ENCODE data around the gene SLC30A2. TPM values are rescaled to one million over a fixed set of nuclear protein-coding genes. Genes with fewer than 3 reads are reported as not detected.

Gene SLC30A2
- polyA plus RNA-seq, 1 donor (not counting 4 experiments of a cell fraction or from before 2014, with no cell fraction given), result not detected

DNA sequence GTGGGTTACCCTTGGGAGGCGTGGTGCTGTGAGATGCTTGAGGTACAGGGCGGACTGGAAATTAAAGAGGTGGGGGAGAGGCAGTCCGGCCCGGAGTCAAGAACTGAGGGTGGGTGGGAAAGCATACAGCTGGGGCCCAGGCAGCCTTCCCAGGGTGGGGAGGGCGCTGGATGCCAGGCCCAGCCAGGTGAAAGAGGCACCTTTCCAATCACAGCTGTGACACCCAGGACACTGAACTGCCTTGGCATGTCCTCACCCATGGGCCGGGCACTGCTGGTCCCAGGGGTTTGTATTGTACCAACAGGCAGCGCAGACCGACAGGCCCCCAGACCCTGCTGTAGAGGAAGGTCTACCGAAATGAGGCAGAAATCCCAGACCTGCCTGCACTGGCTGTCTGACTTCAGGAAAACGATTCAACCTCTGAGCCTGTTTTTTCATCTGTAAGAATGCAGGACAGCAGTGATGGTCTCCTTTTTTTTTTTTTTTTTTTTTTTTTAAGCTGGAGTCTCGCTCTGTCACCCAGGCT, 9.1 kb downstream of the SLC30A2 start:
- H3K4me2 ChIP-seq (ENCODE audit: control insufficient read depth, extremely low read depth, insufficient read depth, low read depth, low read length), result no peak overlapping the region
- no peaks in the 10 kb centered on the region for H3K36me3 ChIP-seq (ENCODE audit: control insufficient read depth in 2 of 2, extremely low read depth in 1 of 2, insufficient read depth in 2 of 2, low read length in 2 of 2)
- TF ChIP-seq CTCF (optimal IDR thresholded peaks at IDR 0.05 in 1 of 3, IDR thresholded peaks at IDR 0.05 in 1 of 3, conservative IDR thresholded peaks at IDR 0.05 in 1 of 3; ENCODE audit: extremely low read depth in 1 of 3, insufficient read depth in 2 of 3, low read length in 3 of 3), result no peak
- no peak for TF ChIP-seq EZH2 (IDR thresholded peaks at IDR 0.05; ENCODE audit: low read length)
- no peaks in the 10 kb centered on the region for H3K9me1 ChIP-seq (ENCODE audit: control insufficient read depth, extremely low read depth, insufficient read depth, low read length)
- H3K27ac ChIP-seq (ENCODE audit: control insufficient read depth, insufficient read depth, low read length), result no peak overlapping the region
- H3K4me3 ChIP-seq (ENCODE audit: control insufficient read depth in 2 of 3, extremely low read depth in 1 of 3, insufficient read depth in 2 of 3, low read depth in 1 of 3, low read length in 3 of 3), result no peak overlapping the region
- H3K79me2 ChIP-seq (ENCODE audit: control insufficient read depth, insufficient read depth, low read length), result no peaks in the 10 kb centered on the region
- dilution Hi-C loops (cut with MboI; ENCODE audit: extremely low pct_ligation_motif_present, low sequenced_read_pairs), result no loop called here
- H2AFZ ChIP-seq (ENCODE audit: control insufficient read depth, low read length), result no peak overlapping the region
- no peak for DNase-seq (ENCODE audit: low read depth, low spot score)
- peaks cover 10% of the 10 kb centered on the region for H3K4me1 ChIP-seq (ENCODE audit: control insufficient read depth, extremely low read depth, insufficient read depth, low read length)
- no peak for FAIRE-seq
- no peaks in the 10 kb centered on the region for H3K27me3 ChIP-seq (ENCODE audit: control insufficient read depth, extremely low read depth, insufficient read depth, low read length)
- H3K9me3 ChIP-seq (ENCODE audit: control insufficient read depth, low read depth, low read length), result no peaks in the 10 kb centered on the region
- no peaks in the 10 kb centered on the region for H4K20me1 ChIP-seq (ENCODE audit: control insufficient read depth, extremely low read depth, insufficient read depth, low read length)
- H3K9ac ChIP-seq (ENCODE audit: control insufficient read depth, extremely low read depth, insufficient read depth, low read length), result no peak overlapping the region

- no peaks in the 10 kb centered on the region for H3K9me1 ChIP-seq (ENCODE audit: control insufficient read depth, extremely low read depth, insufficient read depth, low read length)
- H3K4me2 ChIP-seq (ENCODE audit: control insufficient read depth, extremely low read depth, insufficient read depth, low read depth, low read length), result peak overlapping the region; percentile 96
- H3K79me2 ChIP-seq (ENCODE audit: control insufficient read depth, insufficient read depth, low read length), result no peaks in the 10 kb centered on the region
- peaks cover 10% of the 10 kb centered on the region for H3K4me1 ChIP-seq (ENCODE audit: control insufficient read depth, extremely low read depth, insufficient read depth, low read length)
- FAIRE-seq (no peak), DNase-seq (ENCODE audit: low read depth, low spot score) (peak; percentile 7)
- TF ChIP-seq CTCF (optimal IDR thresholded peaks at IDR 0.05 in 1 of 3, IDR thresholded peaks at IDR 0.05 in 1 of 3, conservative IDR thresholded peaks at IDR 0.05 in 1 of 3; ENCODE audit: extremely low read depth in 1 of 3, insufficient read depth in 2 of 3, low read length in 3 of 3) (peak; percentile 94 to 99 (median 99)), EZH2 (IDR thresholded peaks at IDR 0.05; ENCODE audit: low read length) (no peak)
- peak overlapping the region; percentile 97 for H2AFZ ChIP-seq (ENCODE audit: control insufficient read depth, low read length)
- dilution Hi-C loops (cut with MboI; ENCODE audit: extremely low pct_ligation_motif_present, low sequenced_read_pairs), result no loop called here
- H4K20me1 ChIP-seq (ENCODE audit: control insufficient read depth, extremely low read depth, insufficient read depth, low read length), result no peaks in the 10 kb centered on the region
- H3K27ac ChIP-seq (ENCODE audit: control insufficient read depth, insufficient read depth, low read length), result peak overlapping the region; percentile 33
- no peaks in the 10 kb centered on the region for H3K27me3 ChIP-seq (ENCODE audit: control insufficient read depth, extremely low read depth, insufficient read depth, low read length)
- no peaks in the 10 kb centered on the region for H3K9me3 ChIP-seq (ENCODE audit: control insufficient read depth, low read depth, low read length)
- no peaks in the 10 kb centered on the region for H3K36me3 ChIP-seq (ENCODE audit: control insufficient read depth in 2 of 2, extremely low read depth in 1 of 2, insufficient read depth in 2 of 2, low read length in 2 of 2)
- H3K9ac ChIP-seq (ENCODE audit: control insufficient read depth, extremely low read depth, insufficient read depth, low read length), result peak overlapping the region; percentile 79
- peak overlapping the region; percentile 58 to 92 (median 89) for H3K4me3 ChIP-seq (ENCODE audit: control insufficient read depth in 2 of 3, extremely low read depth in 1 of 3, insufficient read depth in 2 of 3, low read depth in 1 of 3, low read length in 3 of 3)
Observed at GRCh38 chr1:26035959-26036755, 9.8 kb downstream of the SLC30A2 start.

All from keratinocyte (primary cell).